Esophagus muscularis mucosa (tissue), 4 donors: Measurements from ENCODE around the gene PREX1. TPM values are rescaled to one million over a fixed set of nuclear protein-coding genes. Genes with fewer than 3 reads are reported as not detected.

ENCODE experiments used
- DNase-seq: peaks from one replicate; pipeline ENCODE4 v3.0.0-alpha.2; 2017; ENCODE audit errors: extremely low spot score
- H3K27ac ChIP-seq, 4 donors: fragments of 200-600 bp; sonication (generic); replicated peaks in 1 of 4; 1 replicate in 3 of 4; 2 replicates in 1 of 4; pipeline ENCODE4 v1.5.1; 2016 to 2019; ENCODE audit warnings: mild to moderate bottlenecking in 1 of 4
- H3K27me3 ChIP-seq, 4 donors: fragments of 200-600 bp; sonication (generic); one replicate each; pipeline versions ENCODE4 v1.5.1 to v1.6.0; 2016 to 2019
- H3K36me3 ChIP-seq, 4 donors: fragments of 200-600 bp; sonication (generic); one replicate each; pipeline ENCODE4 v1.5.1; 2016 to 2019
- H3K4me1 ChIP-seq, 4 donors: fragments of 200-600 bp; sonication (generic); one replicate each; pipeline ENCODE4 v1.5.1; 2016 to 2019
- H3K4me3 ChIP-seq, 4 donors: fragments of 200-600 bp; sonication (generic); 1 replicate in 2 of 4; 2 replicates in 2 of 4; pipeline ENCODE4 v1.5.1; 2016 to 2019; ENCODE audit warnings: mild to moderate bottlenecking in 4 of 4, moderate library complexity in 1 of 4
- H3K9me3 ChIP-seq, 4 donors: fragments of 200-600 bp; sonication (generic); 1 replicate in 3 of 4; 2 replicates in 1 of 4; pipeline ENCODE4 v1.5.1; 2016 to 2019
- CTCF ChIP-seq, 3 experiments: fragments of 200-600 bp in 2 of 3; fragments of 450-650 bp in 1 of 3; sonication (generic) in 2 of 3; IDR thresholded peaks; one replicate each; pipeline ENCODE4 v1.5.1; 2017 to 2019; ENCODE audit warnings: antibody characterized with exemption in 3 of 3, mild to moderate bottlenecking in 2 of 3, moderate library complexity in 1 of 3
- EP300 ChIP-seq: sonication (generic); formaldehyde crosslinking; IDR thresholded peaks from one replicate; pipeline ENCODE4 v1.6.1; 2017; ENCODE audit warnings: antibody characterized with exemption
- POLR2A ChIP-seq: fragments of 450-650 bp; IDR thresholded peaks from one replicate; pipeline ENCODE4 v1.6.1; 2017; ENCODE audit warnings: antibody characterized with exemption, moderate library complexity, mild to moderate bottlenecking, low read depth
- POLR2AphosphoS5 ChIP-seq, 2 donors: sonication (generic); formaldehyde crosslinking; IDR thresholded peaks; one replicate each; pipeline ENCODE4 v1.6.1; 2017; ENCODE audit warnings: antibody characterized with exemption in 2 of 2
- WGBS: methylation state at CpG from one replicate; pipeline ENCODE4 v1.1.5; 2018; 5-methylcytosine and 5-hydroxymethylcytosine counted together
- intact Hi-C: fragments of 100-400 bp; cut with DNase I; formaldehyde crosslinking; loops from one replicate; pipeline ENCODE4 v1.15.1; 2023
- total RNA-seq, 4 donors: library from RNA; depleted of rRNA; stranded (reverse); fragments of >200 nt; gene quantifications; one replicate each; pipeline versions ENCODE4 v1.1.0 to v1.2.1, GENCODE V29; 2016

PREX1 gene
- total RNA-seq, 4 donors from 2014 or later: 20.8 to 37.1 (median 24.3) TPM

GRCh38 chr20:48711044-48711428, 116.8 kb downstream of the PREX1 start:
- Histone ChIP-seq H3K36me3 (peaks cover 0 to 21% (median 0%) of the 10 kb centered on the region in 4 donors), H3K4me1 (peaks cover 9 to 51% (median 24%) of the 10 kb centered on the region in 4 donors), H3K27ac (no peak overlapping the region), H3K4me3 (no peak overlapping the region), H3K9me3 (no peaks in the 10 kb centered on the region), H3K27me3 (no peaks in the 10 kb centered on the region)
- no peak for DNase-seq
- no peak for TF ChIP-seq EP300
- TF ChIP-seq CTCF (IDR thresholded peaks at IDR 0.05): no peak
- no peak for TF ChIP-seq POLR2A
- no peak for TF ChIP-seq POLR2AphosphoS5 (IDR thresholded peaks at IDR 0.05)
- WGBS: 86% methylated on average over 1 of the region's 4 CpGs
- intact Hi-C loops: no loop called here

GRCh38 chr20:48710341-48711043, 117.3 kb downstream of the PREX1 start:
- H3K27ac ChIP-seq: no peak overlapping the region
- TF ChIP-seq CTCF (IDR thresholded peaks at IDR 0.05) (no peak), POLR2AphosphoS5 (IDR thresholded peaks at IDR 0.05) (no peak)
- no peaks in the 10 kb centered on the region for H3K27me3 ChIP-seq
- H3K4me1 ChIP-seq: peaks cover 9 to 47% (median 29%) of the 10 kb centered on the region in 4 donors
- WGBS: 95% methylated on average over 15 of the region's 15 CpGs
- H3K36me3 ChIP-seq: peaks cover 0 to 22% (median 0%) of the 10 kb centered on the region in 4 donors
- H3K4me3 ChIP-seq: no peak overlapping the region
- intact Hi-C loops: no loop called here
- DNase-seq: no peak
- no peaks in the 10 kb centered on the region for H3K9me3 ChIP-seq

- H3K4me1 ChIP-seq: peaks cover 9 to 53% (median 29%) of the 10 kb centered on the region in 4 donors
- peaks cover 0 to 22% (median 0%) of the 10 kb centered on the region in 4 donors for H3K36me3 ChIP-seq
- 90% methylated on average over 4 of the region's 4 CpGs for WGBS
- no peaks in the 10 kb centered on the region for H3K27me3 ChIP-seq
- DNase-seq: no peak
- intact Hi-C loops: no loop called here
- no peaks in the 10 kb centered on the region for H3K9me3 ChIP-seq
- TF ChIP-seq POLR2AphosphoS5 (IDR thresholded peaks at IDR 0.05) (no peak), POLR2A (no peak), CTCF (IDR thresholded peaks at IDR 0.05) (no peak), EP300 (no peak)
- H3K27ac ChIP-seq: no peak overlapping the region
- H3K4me3 ChIP-seq: no peak overlapping the region
These were observed 118.1 kb downstream of the PREX1 start for GRCh38 chr20:48709744-48710143.

GRCh38 chr20:48709058-48709691, 118.6 kb downstream of the PREX1 start:
- WGBS: 91% methylated on average over 18 of the region's 18 CpGs
- TF ChIP-seq POLR2AphosphoS5 (IDR thresholded peaks at IDR 0.05): no peak
- TF ChIP-seq CTCF (IDR thresholded peaks at IDR 0.05): no peak
- no peak for TF ChIP-seq EP300
- no peak for TF ChIP-seq POLR2A
- intact Hi-C loops: no loop called here
- Histone ChIP-seq H3K27me3 (no peaks in the 10 kb centered on the region), H3K9me3 (no peaks in the 10 kb centered on the region), H3K36me3 (peaks cover 0 to 23% (median 0%) of the 10 kb centered on the region in 4 donors), H3K4me1 (peaks cover 9 to 57% (median 31%) of the 10 kb centered on the region in 4 donors), H3K27ac (no peak overlapping the region), H3K4me3 (no peak overlapping the region)
- DNase-seq: no peak
